CD4-positive, alpha-beta T cell treated with Interleukin-10 for 1 hour (primary cell): Measurements from ENCODE around the gene TMEM179.

Experiments used
- DNase-seq: peaks from one replicate; pipeline ENCODE4 v3.0.0-alpha.2; 2020

TMEM179 gene

GRCh38 chr14:104598039-104598909, 6.3 kb downstream of the TMEM179 start:
- DNase-seq, result no peak

GRCh38 chr14:104597576-104597975, 7.0 kb downstream of the TMEM179 start:
- no peak for DNase-seq

GRCh38 chr14:104596927-104597351, 7.6 kb downstream of the TMEM179 start:
- DNase-seq, result no peak

GRCh38 chr14:104596451-104596918, 8.1 kb downstream of the TMEM179 start:
- DNase-seq, result no peak

- no peak for DNase-seq
Measured at GRCh38 chr14:104595911-104596450, 8.6 kb downstream of the TMEM179 start.

GRCh38 chr14:104595116-104595675, 9.4 kb downstream of the TMEM179 start:
- DNase-seq, result no peak

- no peak for DNase-seq
Measured at GRCh38 chr14:104594310-104595046, 10.1 kb downstream of the TMEM179 start.

GRCh38 chr14:104593710-104594136, 10.8 kb downstream of the TMEM179 start:
- no peak for DNase-seq

GRCh38 chr14:104593241-104593701, 11.3 kb downstream of the TMEM179 start:
- no peak for DNase-seq

GRCh38 chr14:104592785-104593184, 11.8 kb downstream of the TMEM179 start:
- DNase-seq, result no peak

- DNase-seq, result no peak
Measured at GRCh38 chr14:104592292-104592672, 12.3 kb downstream of the TMEM179 start.

GRCh38 chr14:104591506-104592291, 12.9 kb downstream of the TMEM179 start:
- no peak for DNase-seq

- DNase-seq, result no peak
Measured at GRCh38 chr14:104591031-104591430, 13.5 kb downstream of the TMEM179 start.

GRCh38 chr14:104590240-104590965, 14.2 kb downstream of the TMEM179 start:
- DNase-seq, result no peak

- no peak for DNase-seq
Measured at GRCh38 chr14:104589338-104590195, 15.0 kb downstream of the TMEM179 start.

GRCh38 chr14:104588066-104588857, 16.3 kb downstream of the TMEM179 start:
- no peak for DNase-seq

- DNase-seq, result no peak
Measured at GRCh38 chr14:104587641-104588040, 16.9 kb downstream of the TMEM179 start.

- DNase-seq, result no peak
Measured at GRCh38 chr14:104586832-104587620, 17.5 kb downstream of the TMEM179 start.
